Measurements from ENCODE around the gene COMMD7.
A peak's percentile ranks its signal among the peaks of the same experiment; 100 is the strongest.

COMMD7 gene

DNA sequence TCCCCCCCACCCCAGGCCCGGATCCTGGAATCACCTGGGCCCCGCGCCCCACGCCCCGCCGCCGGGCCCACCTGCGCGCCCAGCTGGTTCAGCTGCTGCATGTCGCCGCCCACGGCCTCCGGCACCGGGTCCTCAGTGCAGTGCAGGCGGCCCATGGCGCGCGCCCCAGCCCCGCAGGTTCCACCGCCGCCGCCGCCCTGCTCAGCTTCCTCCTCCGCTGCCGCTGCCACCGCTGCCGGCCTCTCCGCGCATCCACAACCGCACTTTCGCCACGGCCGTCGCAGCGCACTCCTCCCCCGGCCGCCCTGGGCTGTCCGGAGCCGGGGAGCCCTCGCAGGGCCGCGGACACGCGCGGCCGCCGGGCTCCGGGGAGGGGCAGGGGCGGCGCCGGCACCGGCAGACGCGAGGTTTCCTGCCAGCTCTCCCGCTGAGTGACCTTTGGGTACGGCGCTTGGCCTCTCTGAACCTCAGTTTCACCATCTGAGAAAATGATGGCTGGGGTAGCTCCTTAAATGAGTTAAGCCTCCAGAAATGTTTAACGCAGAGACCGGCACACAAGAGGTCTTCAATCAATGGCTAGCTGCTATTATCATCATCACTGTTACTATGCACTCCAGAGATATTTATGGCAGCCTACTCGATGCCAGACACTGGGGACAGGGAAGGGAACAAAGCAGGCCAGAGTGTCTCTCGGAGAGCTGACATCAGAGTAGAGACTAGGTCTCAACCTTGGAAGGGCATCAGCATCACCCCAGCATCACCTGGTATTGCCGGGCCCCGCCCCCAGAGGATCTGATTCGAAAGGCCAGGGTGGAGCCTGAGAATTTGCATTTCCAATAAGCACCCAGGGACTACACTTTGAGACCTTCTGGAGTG lies at the start of gene COMMD7:
TSS of gene COMMD7 (minus strand) at position 231 of the 876 bp plus-strand sequence. CDS start at position 155, 76 bp downstream.
- no peak for TF ChIP-seq CTCF (IDR thresholded peaks at IDR 0.05; ENCODE audit: low read depth, low read length, missing control alignments)
- no peak for DNase-seq (ENCODE audit: extremely low read depth, low read depth)
- peak within 1 kb of the TSS; percentile 64 for H3K4me3 ChIP-seq (replicated peaks; ENCODE audit: low read depth, low read length)

GRCh38 chr20:32792731-32793458 lies 49.6 kb upstream of the COMMD7 start:
- H3K4me3 ChIP-seq (replicated peaks; ENCODE audit: low read depth, low read length): no peak overlapping the region
- DNase-seq (ENCODE audit: extremely low read depth, low read depth): no peak
- TF ChIP-seq CTCF (IDR thresholded peaks at IDR 0.05; ENCODE audit: low read depth, low read length, missing control alignments): no peak

DNA sequence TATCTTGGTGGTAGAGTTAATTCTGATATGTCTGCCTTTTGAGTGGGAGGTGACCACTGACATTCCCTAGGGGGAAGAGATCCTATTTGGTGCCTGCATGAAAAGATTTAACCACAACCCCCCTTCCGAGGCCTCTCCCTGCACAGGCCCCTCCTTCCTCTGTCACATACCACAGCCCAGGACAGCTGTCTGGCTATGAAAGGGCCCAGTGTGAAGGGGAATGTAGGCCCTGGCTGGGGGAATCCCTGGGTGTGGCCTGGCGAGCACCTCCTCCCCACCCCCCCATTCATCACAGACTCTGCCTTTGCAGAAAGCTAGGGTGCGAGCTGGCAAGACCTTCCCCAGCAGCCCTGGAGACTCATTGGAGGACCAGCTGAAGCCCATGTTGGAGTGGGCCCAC lies 49.0 kb upstream of the COMMD7 start:
- no peak for TF ChIP-seq CTCF (IDR thresholded peaks at IDR 0.05; ENCODE audit: low read depth, low read length, missing control alignments)
- no peak for DNase-seq (ENCODE audit: extremely low read depth, low read depth)
- H3K4me3 ChIP-seq (replicated peaks; ENCODE audit: low read depth, low read length): no peak overlapping the region

DNA sequence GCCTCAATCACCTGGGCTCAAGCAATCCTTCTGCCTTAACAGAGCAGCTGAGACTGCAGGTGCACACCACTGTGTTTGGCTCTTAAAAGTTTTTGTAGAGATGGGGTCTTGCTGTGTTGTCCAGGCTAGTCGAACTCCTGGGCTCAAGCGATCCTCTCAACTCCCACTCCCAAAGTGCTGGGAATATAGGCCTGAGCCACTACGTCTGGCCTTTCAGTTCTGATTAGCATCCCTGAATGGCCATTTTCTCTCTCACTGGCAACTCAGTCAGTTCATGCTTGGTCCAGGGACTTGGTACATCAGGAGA lies 47.4 kb upstream of the COMMD7 start:
- H3K4me3 ChIP-seq (replicated peaks; ENCODE audit: low read depth, low read length): no peak overlapping the region
- no peak for TF ChIP-seq CTCF (IDR thresholded peaks at IDR 0.05; ENCODE audit: low read depth, low read length, missing control alignments)
- DNase-seq (ENCODE audit: extremely low read depth, low read depth): no peak

DNA sequence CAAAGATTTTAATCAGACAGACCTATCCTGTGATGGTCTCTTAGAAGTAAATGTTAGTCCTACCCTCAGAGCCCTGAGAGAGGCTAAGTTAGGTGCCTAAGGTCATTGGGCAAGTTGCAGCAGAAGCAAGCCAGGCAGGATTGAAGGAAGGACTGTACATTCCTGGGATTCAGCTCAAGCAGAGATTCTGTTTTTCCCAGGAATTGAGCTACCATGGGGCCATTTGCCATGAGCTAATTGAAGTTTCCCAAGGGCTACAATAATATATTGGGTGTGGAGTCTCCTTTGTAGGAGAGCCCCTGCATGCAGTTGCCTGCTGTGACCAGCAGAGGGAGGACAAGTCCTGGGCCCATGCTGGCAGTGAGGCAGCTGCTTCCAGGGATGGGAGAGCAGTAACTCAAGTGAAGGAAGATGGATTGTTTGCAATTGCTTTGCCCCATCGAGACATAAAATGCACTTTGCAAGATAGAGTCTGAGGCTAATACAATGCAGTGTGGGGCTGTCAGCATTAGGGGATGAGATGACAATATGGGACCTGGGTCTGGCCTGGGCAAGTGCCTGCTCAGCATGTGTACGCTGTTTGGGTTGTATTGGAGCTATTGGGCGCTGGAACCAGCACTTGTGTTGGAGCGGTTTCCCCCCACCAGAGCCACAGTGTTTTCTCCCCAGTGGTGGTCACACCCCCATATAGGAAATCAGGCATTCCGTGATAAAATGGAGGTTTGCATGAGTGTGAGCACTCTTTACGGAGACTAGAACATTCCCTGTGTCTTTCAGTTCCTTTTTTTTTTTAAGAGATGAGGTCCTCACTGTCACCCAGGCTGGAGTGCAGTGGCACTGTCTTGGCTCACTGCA lies 46.9 kb upstream of the COMMD7 start:
- no peak overlapping the region for H3K4me3 ChIP-seq (replicated peaks; ENCODE audit: low read depth, low read length)
- peak; percentile 100 for TF ChIP-seq CTCF (IDR thresholded peaks at IDR 0.05; ENCODE audit: low read depth, low read length, missing control alignments)
- peak; percentile 24 for DNase-seq (ENCODE audit: extremely low read depth, low read depth)

DNA sequence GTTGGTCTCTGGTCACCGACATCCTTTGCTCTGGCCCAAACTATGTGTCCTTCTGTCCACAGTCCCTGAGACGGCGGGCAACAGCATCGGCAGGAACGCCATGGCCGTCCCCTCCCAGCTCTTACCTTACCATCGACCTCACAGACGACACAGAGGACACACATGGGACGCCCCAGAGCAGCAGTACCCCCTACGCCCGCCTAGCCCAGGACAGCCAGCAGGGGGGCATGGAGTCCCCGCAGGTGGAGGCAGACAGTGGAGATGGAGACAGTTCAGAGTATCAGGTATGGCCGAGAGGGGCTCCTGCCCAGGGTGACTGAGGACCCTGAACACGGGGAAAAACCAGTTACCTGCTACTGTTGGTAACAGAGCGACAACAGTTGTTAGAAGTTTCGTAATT lies 43.9 kb upstream of the COMMD7 start:
- no peak overlapping the region for H3K4me3 ChIP-seq (replicated peaks; ENCODE audit: low read depth, low read length)
- DNase-seq (ENCODE audit: extremely low read depth, low read depth): no peak
- TF ChIP-seq CTCF (IDR thresholded peaks at IDR 0.05; ENCODE audit: low read depth, low read length, missing control alignments): no peak

All from HFF-Myc (cell line).